Kidney glomerular epithelial cell (primary cell): Measurements from ENCODE around the gene INPP5A.
"Not testable (repeated sequence)": the region's sequence is repeated elsewhere in the genome, so short reads cannot be mapped to it uniquely, and the experiment has no call there.

Source experiments
- DNase-seq: peaks from one replicate; lab custom pipeline; 2025; lab: John Stamatoyannopoulos, UW

INPP5A gene

DNA sequence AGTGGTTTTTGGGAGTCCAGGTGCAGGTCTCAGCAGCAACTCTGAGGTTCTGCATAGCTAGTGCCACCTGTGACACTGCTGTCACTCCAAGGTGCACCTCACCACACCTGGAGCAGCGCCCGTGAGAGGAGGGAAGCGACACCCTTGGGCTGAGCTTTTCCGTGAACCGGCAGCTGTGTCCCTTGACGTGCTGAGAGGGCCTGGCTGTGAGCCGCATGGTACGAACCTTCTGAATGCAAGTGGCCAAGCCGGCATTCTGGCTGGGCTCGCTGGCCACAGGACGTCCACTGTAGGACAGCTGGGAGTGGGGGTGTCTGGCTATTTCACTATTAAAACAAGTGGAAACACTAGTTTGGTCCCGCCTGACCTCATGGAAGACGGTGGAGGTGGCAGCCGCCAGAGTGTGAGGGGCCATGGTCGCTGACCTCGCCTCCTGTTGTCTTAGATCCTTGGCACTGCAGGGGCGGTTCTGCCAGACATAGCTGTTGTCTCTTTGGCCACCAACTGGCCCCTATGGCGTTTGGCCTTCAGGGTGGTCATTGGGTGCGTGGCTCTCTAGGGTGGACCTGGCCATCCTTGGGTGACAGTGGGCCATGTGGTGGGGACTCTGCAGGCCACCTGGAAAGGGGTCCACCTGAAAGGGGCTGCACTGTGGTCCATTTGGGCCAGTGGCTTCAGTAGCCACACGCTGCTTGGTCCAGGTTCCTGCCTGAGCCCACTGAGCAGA lies 12.9 kb downstream of the INPP5A start:
- DNase-seq, result no peak

- DNase-seq, result no peak
These were observed 13.7 kb downstream of the INPP5A start for GRCh38 chr10:132551093-132551807.

- DNase-seq, result no peak
These were observed 14.2 kb downstream of the INPP5A start for GRCh38 chr10:132551808-132552130.

- not testable (repeated sequence) for DNase-seq
These were observed 15.0 kb downstream of the INPP5A start for GRCh38 chr10:132552635-132553034.

GRCh38 chr10:132553568-132553967 lies 16.0 kb downstream of the INPP5A start:
- DNase-seq, result not testable (repeated sequence)

- no peak for DNase-seq
These were observed 16.7 kb downstream of the INPP5A start for GRCh38 chr10:132554053-132554990.

DNA sequence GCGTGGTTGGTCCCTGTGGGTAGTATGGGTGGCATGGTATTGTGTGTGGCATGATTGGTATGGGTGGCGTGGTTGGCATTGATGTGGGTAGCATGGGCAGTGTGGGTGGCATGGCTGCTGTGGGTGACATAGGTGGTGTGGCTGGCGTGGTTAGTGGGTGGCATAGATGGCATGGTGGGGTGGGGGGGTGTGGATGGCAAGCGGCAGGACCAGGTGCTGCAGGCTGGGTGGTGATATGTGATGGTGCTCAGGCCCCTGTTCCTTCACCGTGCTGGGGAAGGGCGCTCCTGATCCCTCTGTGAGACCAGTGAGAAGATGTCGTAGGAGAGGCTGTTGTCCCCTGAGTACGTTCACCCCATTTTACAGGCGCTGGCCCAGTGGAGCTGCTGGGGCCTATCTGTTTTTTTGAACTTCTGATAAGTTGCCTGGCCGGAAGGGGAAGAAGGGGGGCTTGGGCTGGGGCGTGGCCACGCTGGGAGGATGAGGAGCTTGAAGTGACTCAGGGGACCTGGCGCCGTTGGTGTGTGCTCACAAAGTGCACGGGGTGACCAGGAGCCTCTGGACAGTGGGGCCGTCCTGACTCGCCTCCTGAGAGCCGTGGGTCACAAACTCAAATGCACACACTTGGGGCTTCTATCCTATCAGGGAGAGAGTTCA lies 17.5 kb downstream of the INPP5A start:
- no peak for DNase-seq

GRCh38 chr10:132555648-132556575 lies 18.3 kb downstream of the INPP5A start:
- DNase-seq, result no peak

DNA sequence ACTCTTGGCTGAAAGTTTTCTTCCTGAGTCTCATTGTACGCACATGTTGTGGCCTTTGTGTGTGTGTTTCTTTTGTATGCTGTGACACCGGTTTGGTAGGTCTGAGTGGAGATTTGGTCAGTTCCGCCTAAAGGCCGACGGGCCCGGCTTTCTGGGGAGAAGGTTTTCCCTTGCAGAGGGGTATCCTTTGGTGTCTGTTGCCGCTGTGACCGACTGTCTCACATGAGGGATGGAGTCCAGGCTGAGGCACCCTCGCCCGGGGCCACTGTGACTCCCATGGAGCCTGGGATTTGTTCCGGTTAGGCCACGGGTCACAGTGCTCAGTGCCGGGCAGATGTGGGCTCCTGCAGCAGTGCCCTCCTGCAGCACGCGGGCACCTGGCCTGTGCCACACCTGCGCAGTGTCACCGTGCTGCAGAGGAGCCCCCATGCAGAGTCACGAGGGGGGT lies 19.4 kb downstream of the INPP5A start:
- no peak for DNase-seq

GRCh38 chr10:132557696-132558515 lies 20.3 kb downstream of the INPP5A start:
- no peak for DNase-seq

- DNase-seq, result no peak
These were observed 21.2 kb downstream of the INPP5A start for GRCh38 chr10:132558516-132559413.

- no peak for DNase-seq
These were observed 22.0 kb downstream of the INPP5A start for GRCh38 chr10:132559538-132559937.

GRCh38 chr10:132560241-132560731 lies 22.7 kb downstream of the INPP5A start:
- DNase-seq, result no peak

DNA sequence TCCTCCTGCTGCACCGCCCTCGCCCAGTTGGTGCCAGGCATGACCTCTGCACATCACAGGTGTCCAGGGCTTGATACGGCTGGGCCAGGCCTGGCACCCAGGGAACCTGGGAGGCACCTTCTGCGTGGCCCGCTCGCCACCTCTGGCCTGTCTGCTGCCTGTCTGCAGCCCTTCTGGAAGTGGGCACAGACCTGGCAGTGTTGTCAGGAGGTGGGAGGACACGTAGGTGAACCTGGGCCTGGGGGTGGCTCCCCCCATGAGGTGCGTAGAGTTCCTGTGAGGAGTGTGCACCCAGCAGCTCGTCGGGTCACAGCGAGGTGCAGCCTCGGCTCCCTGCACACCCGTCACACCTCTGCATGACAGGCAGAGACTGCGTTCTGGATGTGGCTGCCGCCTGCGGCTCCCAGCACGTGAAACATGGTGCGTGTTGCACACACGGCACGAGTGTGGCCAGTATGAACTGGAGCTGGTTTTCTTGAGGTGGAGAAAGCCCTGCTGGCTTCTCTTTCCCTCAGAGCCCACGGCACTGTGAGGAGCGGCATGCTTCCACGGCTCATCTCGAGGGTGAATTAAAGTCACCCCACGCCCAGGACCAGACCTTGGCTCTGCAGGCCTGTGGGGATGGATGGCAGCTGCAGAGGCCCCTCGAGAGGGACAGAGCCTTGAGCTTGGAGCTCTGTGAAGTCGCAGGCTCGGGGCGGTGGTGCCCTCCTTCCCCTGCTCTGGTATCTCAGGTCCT lies 24.8 kb downstream of the INPP5A start:
- no peak for DNase-seq

GRCh38 chr10:132562916-132563456 lies 25.4 kb downstream of the INPP5A start:
- no peak for DNase-seq

GRCh38 chr10:132563485-132564248 lies 26.1 kb downstream of the INPP5A start:
- no peak for DNase-seq

GRCh38 chr10:132564249-132564605 lies 26.6 kb downstream of the INPP5A start:
- no peak for DNase-seq
